GM12878 (cell line): ENCODE data around the gene SAMSN1. TPM values are rescaled to one million over a fixed set of nuclear protein-coding genes. Genes with fewer than 3 reads are reported as not detected.

Experiments used
- BMI1 ChIP-seq: fragments of 450-650 bp; IDR thresholded peaks from 2 replicates; pipeline ENCODE4 v1.6.1; 2016; ENCODE audit warnings: mild to moderate bottlenecking, moderate library complexity, borderline replicate concordance
- CHD1 ChIP-seq: IDR thresholded peaks from 2 replicates; pipeline ENCODE4 v1.6.1; 2012; ENCODE audit warnings: low read depth, low read length, improper control_type of control experiment
- IKZF2 ChIP-seq, 2 experiments: fragments of 450-650 bp; IDR thresholded peaks; 2 replicates each; pipeline ENCODE4 v1.6.1; 2017; ENCODE audit warnings: mild to moderate bottlenecking in 2 of 2, moderate library complexity in 2 of 2
- KAT2A ChIP-seq: conservative IDR thresholded peaks from 2 replicates; pipeline ENCODE4 v1.6.1; 2011; ENCODE audit warnings: low read depth, low read length; ENCODE audit not compliant: control insufficient read depth
- NFYA ChIP-seq: IDR thresholded peaks from 2 replicates; pipeline ENCODE4 v1.6.1; 2011; ENCODE audit warnings: low read depth, mild to moderate bottlenecking, low read length, improper control_type of control experiment, borderline replicate concordance
- NFYB ChIP-seq: IDR thresholded peaks from 2 replicates; pipeline ENCODE4 v1.6.1; 2011; ENCODE audit warnings: low read depth, mild to moderate bottlenecking, low read length, improper control_type of control experiment, moderate library complexity; ENCODE audit not compliant: insufficient read depth
- NRF1 ChIP-seq: conservative IDR thresholded peaks from 2 replicates; pipeline ENCODE4 v1.6.1; 2011; ENCODE audit warnings: mild to moderate bottlenecking, low read depth, low read length, improper control_type of control experiment
- POU2F2 ChIP-seq: IDR thresholded peaks from 3 replicates; pipeline ENCODE4 v1.6.1; 2011; ENCODE audit warnings: low read depth, mild to moderate bottlenecking, low read length, borderline replicate concordance
- SIX5 ChIP-seq: IDR thresholded peaks from 2 replicates; pipeline ENCODE4 v1.6.1; 2011; ENCODE audit warnings: mild to moderate bottlenecking, low read depth, low read length, moderate library complexity; ENCODE audit not compliant: severe bottlenecking
- SPI1 ChIP-seq: IDR thresholded peaks from 2 replicates; pipeline ENCODE4 v1.6.1; 2011; ENCODE audit warnings: low read depth, mild to moderate bottlenecking, low read length, moderate library complexity, borderline replicate concordance; ENCODE audit not compliant: insufficient read depth
- SRF ChIP-seq, 2 experiments: IDR thresholded peaks; 2 replicates each; pipeline ENCODE4 v1.6.1; 2011; ENCODE audit warnings: low read depth in 2 of 2, low read length in 2 of 2, mild to moderate bottlenecking in 1 of 2, moderate library complexity in 1 of 2
- TCF12 ChIP-seq: IDR thresholded peaks from 2 replicates; pipeline ENCODE4 v1.6.1; 2011; ENCODE audit warnings: low read depth, mild to moderate bottlenecking, low read length
- ZZZ3 ChIP-seq: IDR thresholded peaks from 2 replicates; pipeline ENCODE4 v1.6.1; 2011; ENCODE audit warnings: low read depth; ENCODE audit not compliant: control insufficient read depth, insufficient read length
- polyA plus RNA-seq, 11 experiments: library from polyadenylated mRNA; depleted of rRNA in 4 of 11; unstranded in 6 of 11; stranded (reverse) in 5 of 11; fragments of >200 nt; fragmentation: Nextera tagmentation in 4 of 11; fragmentation: Illumina TruSeq in 1 of 11; extraction: Ambion mirVana in 4 of 11; extraction: Trizol in 1 of 11; gene quantifications; 1 replicate in 1 of 11; 2 replicates in 10 of 11; pipeline versions ENCODE4 v1.2.1 to v1.2.3, GENCODE V29; 2011 to 2016; ENCODE audit warnings: inconsistent platforms in 2 of 11, missing spikeins in 2 of 11, low read depth in 1 of 11
- total RNA-seq, 4 experiments: library from RNA; depleted of rRNA in 3 of 4; stranded (reverse); fragments of >200 nt in 3 of 4; fragmentation: Illumina TruSeq in 1 of 4; extraction: Trizol in 1 of 4; gene quantifications; 2 replicates each; pipeline versions ENCODE4 v1.2.1 to v1.2.3, GENCODE V29; 2013 to 2021
- TF ChIP-seq, protein P1 (sequence below): fragments of 450-650 bp; formaldehyde crosslinking; IDR thresholded peaks from 2 replicates; pipeline ENCODE4 v1.4.0; 2020; ENCODE audit warnings: mild to moderate bottlenecking, moderate library complexity

Gene SAMSN1
- total and polyA plus RNA-seq, 10 of the 15 experiments (the other 5 are each of a cell fraction or from before 2014, with no cell fraction given), result 23.2 to 102 (median 44.9) TPM

DNA sequence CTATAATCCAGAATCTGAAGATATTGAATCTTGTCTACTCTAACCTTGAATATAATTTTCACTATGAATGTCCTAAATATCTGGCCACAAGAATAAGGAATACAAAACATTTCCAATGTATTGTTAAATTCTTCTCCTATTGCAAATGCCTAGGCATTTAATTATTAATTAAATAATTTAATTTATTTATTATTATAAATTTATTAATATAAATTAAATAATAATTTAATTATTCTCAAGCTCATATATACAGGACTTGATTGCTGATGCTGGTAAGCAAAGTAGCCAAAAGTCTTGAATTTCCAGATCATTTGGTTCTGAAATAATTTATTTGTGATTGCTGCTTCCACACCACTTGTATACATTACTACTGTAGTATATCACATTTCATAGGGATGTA is 71.1 kb downstream of the SAMSN1 start (continued):
- TF ChIP-seq NFYA, result no peak
- no peak for TF ChIP-seq NFYB
- TF ChIP-seq NRF1, result no peak
- TF ChIP-seq SPI1, result no peak
- no peak for TF ChIP-seq ZZZ3
- TF ChIP-seq CHD1, result no peak
- TF ChIP-seq BMI1, result no peak
- no peak for TF ChIP-seq SIX5
- TF ChIP-seq POU2F2, result no peak
- TF ChIP-seq TCF12, result no peak
- TF ChIP-seq SRF (IDR thresholded peaks at IDR 0.05; ENCODE audit: low read depth in 2 of 2, low read length in 2 of 2), result no peak
- no peak for TF ChIP-seq IKZF2 (IDR thresholded peaks at IDR 0.05)
- TF ChIP-seq KAT2A, result no peak
- TF ChIP-seq, protein P1, sequence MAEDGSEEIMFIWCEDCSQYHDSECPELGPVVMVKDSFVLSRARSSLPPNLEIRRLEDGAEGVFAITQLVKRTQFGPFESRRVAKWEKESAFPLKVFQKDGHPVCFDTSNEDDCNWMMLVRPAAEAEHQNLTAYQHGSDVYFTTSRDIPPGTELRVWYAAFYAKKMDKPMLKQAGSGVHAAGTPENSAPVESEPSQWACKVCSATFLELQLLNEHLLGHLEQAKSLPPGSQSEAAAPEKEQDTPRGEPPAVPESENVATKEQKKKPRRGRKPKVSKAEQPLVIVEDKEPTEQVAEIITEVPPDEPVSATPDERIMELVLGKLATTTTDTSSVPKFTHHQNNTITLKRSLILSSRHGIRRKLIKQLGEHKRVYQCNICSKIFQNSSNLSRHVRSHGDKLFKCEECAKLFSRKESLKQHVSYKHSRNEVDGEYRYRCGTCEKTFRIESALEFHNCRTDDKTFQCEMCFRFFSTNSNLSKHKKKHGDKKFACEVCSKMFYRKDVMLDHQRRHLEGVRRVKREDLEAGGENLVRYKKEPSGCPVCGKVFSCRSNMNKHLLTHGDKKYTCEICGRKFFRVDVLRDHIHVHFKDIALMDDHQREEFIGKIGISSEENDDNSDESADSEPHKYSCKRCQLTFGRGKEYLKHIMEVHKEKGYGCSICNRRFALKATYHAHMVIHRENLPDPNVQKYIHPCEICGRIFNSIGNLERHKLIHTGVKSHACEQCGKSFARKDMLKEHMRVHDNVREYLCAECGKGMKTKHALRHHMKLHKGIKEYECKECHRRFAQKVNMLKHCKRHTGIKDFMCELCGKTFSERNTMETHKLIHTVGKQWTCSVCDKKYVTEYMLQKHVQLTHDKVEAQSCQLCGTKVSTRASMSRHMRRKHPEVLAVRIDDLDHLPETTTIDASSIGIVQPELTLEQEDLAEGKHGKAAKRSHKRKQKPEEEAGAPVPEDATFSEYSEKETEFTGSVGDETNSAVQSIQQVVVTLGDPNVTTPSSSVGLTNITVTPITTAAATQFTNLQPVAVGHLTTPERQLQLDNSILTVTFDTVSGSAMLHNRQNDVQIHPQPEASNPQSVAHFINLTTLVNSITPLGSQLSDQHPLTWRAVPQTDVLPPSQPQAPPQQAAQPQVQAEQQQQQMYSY (CRISPR knock-in tag), result no peak
